Body of pancreas (tissue), 4 donors: ENCODE measurements around the gene CARMIL3.

Experiments used
- CTCF ChIP-seq, 7 experiments: fragments of 450-650 bp in 4 of 7; fragments of 200-600 bp in 3 of 7; sonication (generic) in 3 of 7; IDR thresholded peaks; one replicate each; pipeline ENCODE4 v1.5.1; 2016 to 2019; ENCODE audit warnings: antibody characterized with exemption in 7 of 7
- POLR2A ChIP-seq, 3 donors: fragments of 450-650 bp; IDR thresholded peaks; one replicate each; pipeline ENCODE4 v1.6.1; 2016; ENCODE audit warnings: antibody characterized with exemption in 3 of 3, mild to moderate bottlenecking in 2 of 3

- TF ChIP-seq CTCF (IDR thresholded peaks at IDR 0.05) (no peak), POLR2A (IDR thresholded peaks at IDR 0.05) (no peak)
Observed at GRCh38 chr14:24063263-24063836, 11.5 kb downstream of the CARMIL3 start.
